HL-60 (cell line): ENCODE measurements around the gene CCDC74B.
"Not testable (repeated sequence)": the region's sequence is repeated elsewhere in the genome, so short reads cannot be mapped to it uniquely, and the experiment has no call there.

Experiments used
- GABPA ChIP-seq: IDR thresholded peaks from 2 replicates; pipeline ENCODE4 v1.6.1; 2012; ENCODE audit warnings: low read depth
- POLR2AphosphoS5 ChIP-seq: IDR thresholded peaks from 2 replicates; pipeline ENCODE4 v1.6.1; 2012; ENCODE audit warnings: low read depth
- SPI1 ChIP-seq: IDR thresholded peaks from 2 replicates; pipeline ENCODE4 v1.6.1; 2012; ENCODE audit warnings: low read depth, mild to moderate bottlenecking, borderline replicate concordance
- TF ChIP-seq, protein P1 (sequence below): IDR thresholded peaks from one replicate; pipeline ENCODE4 v1.5.1; 2011; ENCODE audit warnings: low read length, control low read depth, inconsistent platforms; ENCODE audit not compliant: insufficient read depth
- TF ChIP-seq, protein P2 (sequence below): IDR thresholded peaks from 2 replicates; pipeline ENCODE4 v1.6.1; 2012; ENCODE audit warnings: low read depth; ENCODE audit not compliant: insufficient replicate concordance

DNA sequence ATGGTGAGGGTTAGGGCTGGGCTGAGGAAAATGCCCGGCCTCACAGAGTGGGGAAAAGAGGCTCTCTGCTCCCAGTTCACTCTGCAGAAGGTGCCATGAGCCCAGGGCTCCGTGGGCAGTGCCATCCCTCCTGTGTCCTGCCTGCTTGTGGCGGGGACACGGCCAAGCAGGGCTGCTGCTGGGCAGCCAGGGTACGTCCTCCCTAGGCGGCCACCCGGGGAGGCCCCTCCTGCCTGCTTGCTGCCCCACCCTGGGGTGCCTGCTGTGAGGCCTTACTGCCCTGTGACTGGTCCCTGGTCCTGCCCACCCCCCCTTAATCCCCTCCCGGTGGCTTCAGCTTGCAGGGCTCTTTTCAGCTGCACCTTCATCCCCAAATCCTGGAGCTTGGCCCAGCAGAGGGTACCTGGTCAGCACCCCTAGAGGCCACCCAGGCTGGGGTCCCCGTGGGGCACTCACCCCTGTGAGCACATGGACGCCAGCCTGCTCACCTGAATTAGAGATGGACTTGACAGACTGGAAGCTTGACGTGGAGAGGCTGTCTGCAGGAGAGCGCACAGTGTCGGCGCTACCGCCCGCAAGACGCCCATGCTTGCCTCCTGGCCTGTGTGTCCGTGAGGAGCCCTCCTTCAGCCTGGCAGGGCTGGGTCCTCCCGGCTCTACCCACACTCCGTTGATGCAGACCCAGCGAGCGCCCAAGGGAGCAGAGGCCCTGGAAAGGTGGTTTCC is 3.1 kb downstream of the CCDC74B start:
- TF ChIP-seq, protein P1, sequence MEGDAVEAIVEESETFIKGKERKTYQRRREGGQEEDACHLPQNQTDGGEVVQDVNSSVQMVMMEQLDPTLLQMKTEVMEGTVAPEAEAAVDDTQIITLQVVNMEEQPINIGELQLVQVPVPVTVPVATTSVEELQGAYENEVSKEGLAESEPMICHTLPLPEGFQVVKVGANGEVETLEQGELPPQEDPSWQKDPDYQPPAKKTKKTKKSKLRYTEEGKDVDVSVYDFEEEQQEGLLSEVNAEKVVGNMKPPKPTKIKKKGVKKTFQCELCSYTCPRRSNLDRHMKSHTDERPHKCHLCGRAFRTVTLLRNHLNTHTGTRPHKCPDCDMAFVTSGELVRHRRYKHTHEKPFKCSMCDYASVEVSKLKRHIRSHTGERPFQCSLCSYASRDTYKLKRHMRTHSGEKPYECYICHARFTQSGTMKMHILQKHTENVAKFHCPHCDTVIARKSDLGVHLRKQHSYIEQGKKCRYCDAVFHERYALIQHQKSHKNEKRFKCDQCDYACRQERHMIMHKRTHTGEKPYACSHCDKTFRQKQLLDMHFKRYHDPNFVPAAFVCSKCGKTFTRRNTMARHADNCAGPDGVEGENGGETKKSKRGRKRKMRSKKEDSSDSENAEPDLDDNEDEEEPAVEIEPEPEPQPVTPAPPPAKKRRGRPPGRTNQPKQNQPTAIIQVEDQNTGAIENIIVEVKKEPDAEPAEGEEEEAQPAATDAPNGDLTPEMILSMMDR: not testable (repeated sequence)
- not testable (repeated sequence) for TF ChIP-seq POLR2AphosphoS5, GABPA, SPI1
- TF ChIP-seq, protein P2, sequence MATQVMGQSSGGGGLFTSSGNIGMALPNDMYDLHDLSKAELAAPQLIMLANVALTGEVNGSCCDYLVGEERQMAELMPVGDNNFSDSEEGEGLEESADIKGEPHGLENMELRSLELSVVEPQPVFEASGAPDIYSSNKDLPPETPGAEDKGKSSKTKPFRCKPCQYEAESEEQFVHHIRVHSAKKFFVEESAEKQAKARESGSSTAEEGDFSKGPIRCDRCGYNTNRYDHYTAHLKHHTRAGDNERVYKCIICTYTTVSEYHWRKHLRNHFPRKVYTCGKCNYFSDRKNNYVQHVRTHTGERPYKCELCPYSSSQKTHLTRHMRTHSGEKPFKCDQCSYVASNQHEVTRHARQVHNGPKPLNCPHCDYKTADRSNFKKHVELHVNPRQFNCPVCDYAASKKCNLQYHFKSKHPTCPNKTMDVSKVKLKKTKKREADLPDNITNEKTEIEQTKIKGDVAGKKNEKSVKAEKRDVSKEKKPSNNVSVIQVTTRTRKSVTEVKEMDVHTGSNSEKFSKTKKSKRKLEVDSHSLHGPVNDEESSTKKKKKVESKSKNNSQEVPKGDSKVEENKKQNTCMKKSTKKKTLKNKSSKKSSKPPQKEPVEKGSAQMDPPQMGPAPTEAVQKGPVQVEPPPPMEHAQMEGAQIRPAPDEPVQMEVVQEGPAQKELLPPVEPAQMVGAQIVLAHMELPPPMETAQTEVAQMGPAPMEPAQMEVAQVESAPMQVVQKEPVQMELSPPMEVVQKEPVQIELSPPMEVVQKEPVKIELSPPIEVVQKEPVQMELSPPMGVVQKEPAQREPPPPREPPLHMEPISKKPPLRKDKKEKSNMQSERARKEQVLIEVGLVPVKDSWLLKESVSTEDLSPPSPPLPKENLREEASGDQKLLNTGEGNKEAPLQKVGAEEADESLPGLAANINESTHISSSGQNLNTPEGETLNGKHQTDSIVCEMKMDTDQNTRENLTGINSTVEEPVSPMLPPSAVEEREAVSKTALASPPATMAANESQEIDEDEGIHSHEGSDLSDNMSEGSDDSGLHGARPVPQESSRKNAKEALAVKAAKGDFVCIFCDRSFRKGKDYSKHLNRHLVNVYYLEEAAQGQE: not testable (repeated sequence)
